Peyer's patch (tissue), 4 donors: ENCODE data around the gene VPS4B. TPM values are rescaled to one million over a fixed set of nuclear protein-coding genes. Genes with fewer than 3 reads are reported as not detected.
A peak's percentile ranks its signal among the peaks of the same experiment; 100 is the strongest.

Experiments used
- DNase-seq, 3 donors: peaks; one replicate each; pipeline ENCODE4 v3.0.0-alpha.2; 2017 to 2019
- H3K27ac ChIP-seq, 4 donors: fragments of 200-600 bp; sonication (generic); one replicate each; pipeline ENCODE4 v1.5.1; 2016 to 2019
- H3K27me3 ChIP-seq, 2 donors: fragments of 200-600 bp; sonication (generic); one replicate each; pipeline ENCODE4 v1.5.1; 2019
- H3K36me3 ChIP-seq, 3 donors: fragments of 200-600 bp; sonication (generic); one replicate each; pipeline ENCODE4 v1.5.1; 2016 to 2019
- H3K4me1 ChIP-seq, 4 donors: fragments of 200-600 bp; sonication (generic); one replicate each; pipeline ENCODE4 v1.5.1; 2016 to 2019
- H3K4me3 ChIP-seq, 4 donors: fragments of 200-600 bp; sonication (generic); 1 replicate in 3 of 4; 2 replicates in 1 of 4; pipeline ENCODE4 v1.5.1; 2016 to 2019; ENCODE audit warnings: mild to moderate bottlenecking in 1 of 4
- H3K9me3 ChIP-seq, 4 donors: fragments of 200-600 bp; sonication (generic); one replicate each; pipeline ENCODE4 v1.5.1; 2016 to 2019; ENCODE audit warnings: mild to moderate bottlenecking in 1 of 4
- CTCF ChIP-seq, 6 experiments: fragments of 450-650 bp in 4 of 6; fragments of 200-600 bp in 2 of 6; sonication (generic) in 1 of 6; IDR thresholded peaks; one replicate each; pipeline ENCODE4 v1.5.1; 2017 to 2019; ENCODE audit warnings: antibody characterized with exemption in 6 of 6, mild to moderate bottlenecking in 3 of 6, moderate library complexity in 1 of 6
- POLR2A ChIP-seq, 2 donors: fragments of 450-650 bp; IDR thresholded peaks; one replicate each; pipeline ENCODE4 v1.5.1; 2017; ENCODE audit warnings: antibody characterized with exemption in 2 of 2, mild to moderate bottlenecking in 2 of 2, moderate library complexity in 2 of 2
- total RNA-seq, 4 donors: library from RNA; depleted of rRNA; stranded (reverse); fragments of >200 nt; gene quantifications; one replicate each; pipeline ENCODE4 v1.1.0, GENCODE V29; 2016

Gene VPS4B
- total RNA-seq, 4 donors from 2014 or later: 34.7 to 68.7 (median 47.0) TPM

GRCh38 chr18:63344918-63345317 is 77.4 kb downstream of the VPS4B start:
- no peaks in the 10 kb centered on the region for H3K27me3 ChIP-seq
- DNase-seq: no peak
- H3K36me3 ChIP-seq: peaks cover 0 to 64% (median 0%) of the 10 kb centered on the region in 3 donors
- H3K9me3 ChIP-seq: no peaks in the 10 kb centered on the region
- no peak overlapping the region for H3K4me3 ChIP-seq
- H3K27ac ChIP-seq: no peak overlapping the region
- TF ChIP-seq CTCF (IDR thresholded peaks at IDR 0.05): no peak
- no peak for TF ChIP-seq POLR2A (IDR thresholded peaks at IDR 0.05)
- peaks cover 0 to 10% (median 0%) of the 10 kb centered on the region in 4 donors for H3K4me1 ChIP-seq

GRCh38 chr18:63344263-63344662 is 78.0 kb downstream of the VPS4B start:
- TF ChIP-seq CTCF (IDR thresholded peaks at IDR 0.05): no peak
- TF ChIP-seq POLR2A (IDR thresholded peaks at IDR 0.05): no peak
- Histone ChIP-seq H3K27ac (no peak overlapping the region), H3K36me3 (peaks cover 0 to 60% (median 0%) of the 10 kb centered on the region in 3 donors), H3K9me3 (no peaks in the 10 kb centered on the region), H3K27me3 (no peaks in the 10 kb centered on the region), H3K4me3 (no peak overlapping the region), H3K4me1 (peaks cover 0 to 10% (median 0%) of the 10 kb centered on the region in 4 donors)
- no peak for DNase-seq

- TF ChIP-seq POLR2A (IDR thresholded peaks at IDR 0.05): no peak
- TF ChIP-seq CTCF (IDR thresholded peaks at IDR 0.05): peak in 4 of 6 experiments; percentile 14 to 32 (median 22)
- no peak for DNase-seq
- no peak overlapping the region for H3K4me3 ChIP-seq
Observed at GRCh38 chr18:63342206-63342605, 80.1 kb downstream of the VPS4B start.

DNA sequence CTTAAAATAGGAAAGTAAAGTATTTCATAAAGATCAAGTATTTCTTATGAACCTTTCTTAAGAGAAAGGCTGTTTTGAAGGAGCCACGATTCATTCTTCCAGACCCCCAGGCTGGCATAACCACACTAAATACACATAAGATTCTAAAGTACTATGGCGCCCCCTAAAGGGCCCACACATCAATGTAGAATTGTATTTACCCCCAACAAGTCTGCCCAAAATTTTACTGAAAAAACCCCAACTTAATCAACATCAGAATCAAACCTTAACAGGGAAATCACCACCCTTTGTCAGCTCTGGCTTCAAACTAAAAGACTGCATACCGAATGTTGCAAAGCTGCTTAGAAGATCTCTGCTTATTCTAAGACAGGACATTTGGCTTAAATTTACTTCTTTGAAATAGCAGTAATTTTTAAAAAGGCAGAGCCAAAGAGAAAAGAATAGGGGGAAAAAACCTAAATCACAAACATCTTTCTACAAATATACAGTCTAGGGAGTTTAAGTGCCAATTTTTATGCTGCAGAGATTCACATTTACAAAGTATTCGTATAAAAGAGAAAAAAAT is 82.3 kb downstream of the VPS4B start:
- Histone ChIP-seq H3K27ac (no peak overlapping the region), H3K4me1 (peaks cover 0 to 6% (median 0%) of the 10 kb centered on the region in 4 donors), H3K4me3 (no peak overlapping the region), H3K27me3 (no peaks in the 10 kb centered on the region), H3K36me3 (peaks cover 0 to 69% (median 0%) of the 10 kb centered on the region in 3 donors), H3K9me3 (no peaks in the 10 kb centered on the region)
- peak; percentile 11 to 54 (median 42) for TF ChIP-seq CTCF (IDR thresholded peaks at IDR 0.05)
- TF ChIP-seq POLR2A (IDR thresholded peaks at IDR 0.05): no peak
- DNase-seq: peak in 1 of 3 donors; percentile 58

More at GRCh38 chr18:63342206-63342605, 80.1 kb downstream of the VPS4B start:
- Histone ChIP-seq H3K27ac (no peak overlapping the region), H3K36me3 (peaks cover 0 to 60% (median 0%) of the 10 kb centered on the region in 3 donors), H3K4me1 (peaks cover 0 to 10% (median 0%) of the 10 kb centered on the region in 4 donors), H3K9me3 (no peaks in the 10 kb centered on the region), H3K27me3 (no peaks in the 10 kb centered on the region)

Other genes starting within 250 kb of the VPS4B start
- gene BCL2, start 102.7 kb downstream of the VPS4B start, total RNA-seq: 10 to 100 TPM; 16.2 to 54.5 (median 20.7) TPM
- 10 to 100 TPM in 3 of 4 donors, 1 to 10 TPM in 1; 7.4 to 33.2 (median 31.6) TPM for gene KDSR, start 55.3 kb downstream of the VPS4B start, total RNA-seq
- 10 to 100 TPM in 2 of 4 donors, 1 to 10 TPM in 2; 5.2 to 26.1 (median 14.7) TPM for gene SERPINB5, start 54.5 kb upstream of the VPS4B start, total RNA-seq
- gene SERPINB12, start 119.9 kb upstream of the VPS4B start, total RNA-seq: not detected
- gene SERPINB13, start 164.9 kb upstream of the VPS4B start, total RNA-seq: not detected
- gene SERPINB4, start 221.8 kb upstream of the VPS4B start, total RNA-seq: not detected
- gene SERPINB3, start 239.4 kb upstream of the VPS4B start, total RNA-seq: not detected